GM19328 (cell line): ENCODE data around the gene LSAMP.
A peak's percentile ranks its signal among the peaks of the same experiment; 100 is the strongest.

Source experiments
- ATAC-seq: cut with Tn5 transposase; IDR thresholded peaks from one replicate; pipeline ENCODE4 v1.9.1; 2021; ENCODE audit warnings: mild to moderate bottlenecking, moderate library complexity; ENCODE audit not compliant: unreplicated experiment

The LSAMP gene

GRCh38 chr3:116032176-116032575 is 413.1 kb downstream of the LSAMP start:
- no peak for ATAC-seq

- no peak for ATAC-seq
These were observed 415.0 kb downstream of the LSAMP start for GRCh38 chr3:116030131-116030850.

GRCh38 chr3:116029266-116029665 is 416.0 kb downstream of the LSAMP start:
- no peak for ATAC-seq

- no peak for ATAC-seq
These were observed 417.1 kb downstream of the LSAMP start for GRCh38 chr3:116028157-116028556.

- no peak for ATAC-seq
These were observed 424.3 kb downstream of the LSAMP start for GRCh38 chr3:116020989-116021388.

- peak; percentile 94 for ATAC-seq
These were observed 424.8 kb downstream of the LSAMP start for GRCh38 chr3:116020495-116020894.

- ATAC-seq, result no peak
These were observed 426.0 kb downstream of the LSAMP start for GRCh38 chr3:116019254-116019763.

GRCh38 chr3:116018646-116019045 is 426.6 kb downstream of the LSAMP start:
- ATAC-seq, result no peak

- no peak for ATAC-seq
These were observed 429.4 kb downstream of the LSAMP start for GRCh38 chr3:116015931-116016330.

GRCh38 chr3:116007000-116007399 is 438.3 kb downstream of the LSAMP start:
- no peak for ATAC-seq

GRCh38 chr3:116005404-116005803 is 439.9 kb downstream of the LSAMP start:
- ATAC-seq, result no peak

GRCh38 chr3:116002235-116002634 is 443.1 kb downstream of the LSAMP start:
- no peak for ATAC-seq

- ATAC-seq, result no peak
These were observed 444.1 kb downstream of the LSAMP start for GRCh38 chr3:116001151-116001621.

- peak; percentile 89 for ATAC-seq
These were observed 445.0 kb downstream of the LSAMP start for GRCh38 chr3:116000311-116000710.

GRCh38 chr3:115999613-116000012 is 445.7 kb downstream of the LSAMP start:
- no peak for ATAC-seq

GRCh38 chr3:115999001-115999585 is 446.2 kb downstream of the LSAMP start:
- ATAC-seq, result no peak

GRCh38 chr3:115996420-115997108 is 448.7 kb downstream of the LSAMP start:
- ATAC-seq, result no peak

GRCh38 chr3:115990669-115991068 is 454.6 kb downstream of the LSAMP start:
- ATAC-seq, result no peak

GRCh38 chr3:115989684-115990421 is 455.4 kb downstream of the LSAMP start:
- ATAC-seq, result no peak

- ATAC-seq, result no peak
These were observed 458.6 kb downstream of the LSAMP start for GRCh38 chr3:115986555-115987207.

- no peak for ATAC-seq
These were observed 462.7 kb downstream of the LSAMP start for GRCh38 chr3:115982629-115983028.
